Hematopoietic multipotent progenitor cell treated with erythropoietin and hydrocortisone succinate and interleukin-3 and kit ligand, for 4 days (in vitro differentiated cells): Measurements from ENCODE around the gene ZNF366.
A peak's percentile ranks its signal among the peaks of the same experiment; 100 is the strongest.

Source experiments
- DNase-seq: peaks from one replicate; pipeline ENCODE4 v3.0.0-alpha.2; 2015

The ZNF366 gene

DNA sequence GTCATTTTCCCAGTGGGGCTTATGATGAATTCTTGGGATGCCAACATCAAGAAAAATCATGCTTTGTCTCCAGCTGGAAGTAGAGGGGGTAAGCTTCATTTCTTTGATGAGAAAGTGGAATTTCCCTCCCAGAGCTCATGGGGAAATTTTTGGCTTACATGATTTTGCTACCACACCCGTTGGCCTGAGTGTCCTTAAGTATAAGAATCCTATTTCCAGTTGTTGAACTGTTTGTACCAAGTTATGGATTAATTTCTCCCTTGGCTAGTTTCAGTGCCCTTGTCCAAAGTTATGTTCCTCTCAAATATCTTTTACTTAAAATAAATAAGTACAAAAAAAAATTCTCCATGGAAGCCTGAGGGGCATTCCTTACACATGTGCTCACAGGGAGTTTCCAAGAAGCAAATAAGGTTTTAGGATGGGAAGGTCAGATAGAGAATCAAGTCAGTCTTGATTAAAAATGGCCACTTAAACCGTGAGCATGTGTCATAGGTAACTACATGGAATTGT is 104.8 kb downstream of the ZNF366 start:
- DNase-seq: no peak

DNA sequence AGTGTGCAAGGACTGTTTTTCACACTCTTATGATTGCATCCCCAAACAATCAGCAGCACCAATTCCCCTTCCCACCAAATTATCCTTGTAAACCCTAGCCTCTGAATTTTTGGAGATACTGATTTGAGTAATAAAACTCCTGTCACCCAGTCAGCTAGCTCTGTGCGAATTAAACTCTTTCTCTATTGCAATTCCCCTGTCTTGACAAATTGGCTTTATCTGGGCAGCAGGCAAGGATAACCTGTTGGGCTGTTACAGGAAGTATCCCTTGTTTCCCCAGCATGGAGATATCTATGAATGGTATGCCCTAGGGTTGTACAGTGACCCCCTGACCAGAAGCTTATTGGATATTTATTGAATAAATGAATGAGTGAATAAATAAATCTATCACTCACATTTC is 106.3 kb downstream of the ZNF366 start:
- no peak for DNase-seq

DNA sequence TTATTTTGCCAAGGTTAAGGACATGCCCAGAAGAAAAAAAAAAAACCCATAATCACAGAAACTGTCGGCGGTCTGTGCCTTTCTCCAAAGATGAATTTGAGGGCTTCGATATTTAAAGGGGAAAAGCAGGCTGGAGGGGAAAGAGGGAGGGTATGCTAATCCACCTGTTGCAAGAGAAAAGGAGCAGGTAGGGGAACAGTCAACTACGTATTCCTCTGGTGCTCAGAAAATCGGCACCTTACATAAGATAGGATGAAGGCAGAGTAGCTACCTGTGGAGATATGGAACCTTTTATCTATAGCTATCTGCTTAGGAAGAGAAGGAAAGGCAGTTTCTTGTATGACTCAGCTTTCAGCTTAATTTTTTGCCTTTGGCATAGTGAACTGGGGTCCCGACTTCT is 109.4 kb downstream of the ZNF366 start:
- DNase-seq: no peak

DNA sequence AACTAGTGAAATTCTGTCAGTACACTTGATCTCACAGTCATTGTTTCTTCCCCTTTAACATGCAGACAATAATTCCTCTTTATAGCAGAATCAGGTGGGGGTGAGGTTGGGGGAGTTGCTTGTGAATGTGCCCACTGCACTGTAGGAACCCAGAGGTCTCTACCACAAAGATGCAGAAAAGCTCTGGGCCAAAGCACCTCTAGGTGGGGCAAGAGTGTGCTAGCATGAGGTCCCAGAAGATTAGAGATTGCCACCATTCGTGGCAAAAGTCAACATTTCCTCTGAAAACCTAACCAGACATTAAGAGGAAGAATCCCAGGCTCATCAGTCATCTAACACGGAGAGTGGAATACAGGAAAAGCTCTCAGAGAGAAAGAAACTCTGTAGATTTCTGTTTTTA is 112.5 kb downstream of the ZNF366 start:
- peak; percentile 69 for DNase-seq

DNA sequence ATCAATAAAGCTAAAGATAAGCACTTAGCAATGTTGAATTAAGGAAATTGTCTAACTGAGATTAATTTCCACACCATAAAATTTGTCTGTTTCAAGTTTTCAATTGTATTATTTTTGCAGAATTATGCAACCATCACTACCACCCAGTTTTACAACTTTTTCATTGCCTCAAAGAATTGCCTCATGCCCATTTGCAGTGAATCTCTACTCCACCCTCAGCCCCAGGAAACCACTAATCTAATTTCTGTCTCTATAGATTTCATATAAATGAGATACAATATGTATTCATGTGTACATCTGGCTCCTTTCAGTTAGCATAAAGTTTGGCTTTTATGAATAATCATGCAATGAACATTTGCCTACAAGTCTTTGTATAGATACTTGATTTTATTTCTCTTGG is 114.2 kb downstream of the ZNF366 start:
- no peak for DNase-seq
